Muscle layer of duodenum (tissue), 2 donors: ENCODE results near the gene FBXO42.

Source experiments
- H3K27ac ChIP-seq: one replicate; pipeline ENCODE4 v1.7.0; 2013; ENCODE audit warnings: mild to moderate bottlenecking, low read length
- H3K27me3 ChIP-seq: one replicate; pipeline ENCODE4 v1.7.0; 2013; ENCODE audit warnings: low read depth, mild to moderate bottlenecking, control low read depth, low read length
- H3K36me3 ChIP-seq, 2 donors: one replicate each; pipeline ENCODE4 v1.7.0; 2013; ENCODE audit warnings: low read length in 2 of 2, control low read depth in 1 of 2, mild to moderate bottlenecking in 1 of 2; ENCODE audit not compliant: insufficient read depth in 2 of 2, control insufficient read depth in 1 of 2
- H3K4me1 ChIP-seq, 2 donors: one replicate each; pipeline ENCODE4 v1.7.0; 2013; ENCODE audit warnings: low read length in 2 of 2, mild to moderate bottlenecking in 2 of 2, control low read depth in 1 of 2, moderate library complexity in 1 of 2; ENCODE audit not compliant: insufficient read depth in 2 of 2, control insufficient read depth in 1 of 2
- H3K4me3 ChIP-seq, 2 donors: one replicate each; pipeline ENCODE4 v1.7.0; 2013; ENCODE audit warnings: low read length in 2 of 2, low read depth in 1 of 2, mild to moderate bottlenecking in 1 of 2
- H3K9me3 ChIP-seq, 2 donors: one replicate each; pipeline ENCODE4 v1.7.0; 2013; ENCODE audit warnings: low read length in 2 of 2, control low read depth in 1 of 2, mild to moderate bottlenecking in 1 of 2; ENCODE audit not compliant: control insufficient read depth in 1 of 2
- donor health status: healthy.

Gene FBXO42

GRCh38 chr1:16236511-16237342 lies 115.6 kb downstream of the FBXO42 start, which contains the start of gene CPLANE2:
Gene CPLANE2 (minus strand): TSS chr1:16237183. CDS start chr1:16236742, 441 bp downstream.
- peak within 1 kb of the TSS; percentile 68 to 79 for H3K4me3 ChIP-seq
- peaks cover 4 to 9% of the 10 kb centered on the region in 2 donors for H3K36me3 ChIP-seq
- H3K27me3 ChIP-seq, result no peaks in the 10 kb centered on the region
- peak within 1 kb of the TSS; percentile 58 for H3K27ac ChIP-seq
- H3K4me1 ChIP-seq, result peaks cover 8 to 17% of the 10 kb centered on the region in 2 donors
- no peaks in the 10 kb centered on the region for H3K9me3 ChIP-seq

- H3K36me3 ChIP-seq, result peaks cover 4 to 9% of the 10 kb centered on the region in 2 donors
- H3K27ac ChIP-seq, result peak overlapping the region; percentile 58
- H3K9me3 ChIP-seq, result no peaks in the 10 kb centered on the region
- peak overlapping the region; percentile 68 to 79 for H3K4me3 ChIP-seq
- H3K4me1 ChIP-seq, result peaks cover 8 to 17% of the 10 kb centered on the region in 2 donors
- H3K27me3 ChIP-seq, result no peaks in the 10 kb centered on the region
These were observed 116.3 kb downstream of the FBXO42 start for GRCh38 chr1:16235944-16236510.

GRCh38 chr1:16235347-16235746 lies 116.9 kb downstream of the FBXO42 start:
- H3K4me1 ChIP-seq, result peaks cover 8 to 17% of the 10 kb centered on the region in 2 donors
- no peaks in the 10 kb centered on the region for H3K27me3 ChIP-seq
- H3K4me3 ChIP-seq, result no peak overlapping the region
- H3K27ac ChIP-seq, result no peak overlapping the region
- peaks cover 4 to 9% of the 10 kb centered on the region in 2 donors for H3K36me3 ChIP-seq
- H3K9me3 ChIP-seq, result no peaks in the 10 kb centered on the region

- Histone ChIP-seq H3K27me3 (no peaks in the 10 kb centered on the region), H3K36me3 (peaks cover 4 to 9% of the 10 kb centered on the region in 2 donors), H3K4me1 (peaks cover 8 to 17% of the 10 kb centered on the region in 2 donors), H3K4me3 (no peak overlapping the region), H3K27ac (no peak overlapping the region), H3K9me3 (no peaks in the 10 kb centered on the region)
These were observed 118.8 kb downstream of the FBXO42 start for GRCh38 chr1:16233431-16233830.

- no peak overlapping the region for H3K27ac ChIP-seq
- peaks cover 4 to 14% of the 10 kb centered on the region in 2 donors for H3K4me1 ChIP-seq
- no peaks in the 10 kb centered on the region for H3K9me3 ChIP-seq
- peaks cover 6% of the 10 kb centered on the region for H3K27me3 ChIP-seq
- peaks cover 4 to 9% of the 10 kb centered on the region in 2 donors for H3K36me3 ChIP-seq
- no peak overlapping the region for H3K4me3 ChIP-seq
These were observed 120.0 kb downstream of the FBXO42 start for GRCh38 chr1:16232316-16232710.

GRCh38 chr1:16231331-16232315 lies 120.7 kb downstream of the FBXO42 start:
- H3K4me3 ChIP-seq, result no peak overlapping the region
- H3K4me1 ChIP-seq, result peaks cover 4 to 17% of the 10 kb centered on the region in 2 donors
- H3K27ac ChIP-seq, result no peak overlapping the region
- peaks cover 4 to 9% of the 10 kb centered on the region in 2 donors for H3K36me3 ChIP-seq
- peaks cover 7% of the 10 kb centered on the region for H3K27me3 ChIP-seq
- no peaks in the 10 kb centered on the region for H3K9me3 ChIP-seq

- Histone ChIP-seq H3K36me3 (peaks cover 4 to 9% of the 10 kb centered on the region in 2 donors), H3K4me3 (no peak overlapping the region), H3K27ac (no peak overlapping the region), H3K9me3 (no peaks in the 10 kb centered on the region), H3K27me3 (peaks cover 13% of the 10 kb centered on the region), H3K4me1 (peaks cover 0 to 9% of the 10 kb centered on the region in 2 donors)
These were observed 121.5 kb downstream of the FBXO42 start for GRCh38 chr1:16230744-16231143.

- Histone ChIP-seq H3K4me1 (peaks cover 0 to 9% of the 10 kb centered on the region in 2 donors), H3K36me3 (peaks cover 4 to 9% of the 10 kb centered on the region in 2 donors), H3K9me3 (no peaks in the 10 kb centered on the region), H3K27me3 (peaks cover 13% of the 10 kb centered on the region), H3K4me3 (no peak overlapping the region), H3K27ac (no peak overlapping the region)
These were observed 122.1 kb downstream of the FBXO42 start for GRCh38 chr1:16229976-16230740.

GRCh38 chr1:16226490-16227179 lies 125.6 kb downstream of the FBXO42 start:
- Histone ChIP-seq H3K36me3 (no peaks in the 10 kb centered on the region), H3K4me1 (peaks cover 0 to 9% of the 10 kb centered on the region in 2 donors), H3K27me3 (peaks cover 13% of the 10 kb centered on the region), H3K9me3 (no peaks in the 10 kb centered on the region), H3K27ac (no peak overlapping the region), H3K4me3 (peak overlapping the region in 1 of 2 donors; percentile 25)

GRCh38 chr1:16226129-16226489 lies 126.2 kb downstream of the FBXO42 start:
- H3K27me3 ChIP-seq, result peaks cover 13% of the 10 kb centered on the region
- no peaks in the 10 kb centered on the region for H3K36me3 ChIP-seq
- no peaks in the 10 kb centered on the region for H3K9me3 ChIP-seq
- no peak overlapping the region for H3K4me3 ChIP-seq
- no peak overlapping the region for H3K27ac ChIP-seq
- H3K4me1 ChIP-seq, result peaks cover 0 to 9% of the 10 kb centered on the region in 2 donors
